Mammary epithelial cell (primary cell): ENCODE results near the gene NEUROD1.

Experiments
- EZH2 ChIP-seq: IDR thresholded peaks from 2 replicates; pipeline ENCODE4 v1.6.1; 2012; ENCODE audit warnings: low read length, inconsistent platforms, borderline replicate concordance
- TF ChIP-seq, protein P1 (sequence below), 2 donors: IDR thresholded peaks in 1 of 2; conservative IDR thresholded peaks in 1 of 2; 2 replicates each; pipeline ENCODE4 v1.5.1; 2011 to 2012; ENCODE audit warnings: inconsistent platforms in 2 of 2, low read length in 2 of 2, mild to moderate bottlenecking in 2 of 2, control low read depth in 1 of 2, low read depth in 1 of 2; ENCODE audit not compliant: insufficient read depth in 1 of 2; ENCODE audit errors: extremely low read depth in 1 of 2

DNA sequence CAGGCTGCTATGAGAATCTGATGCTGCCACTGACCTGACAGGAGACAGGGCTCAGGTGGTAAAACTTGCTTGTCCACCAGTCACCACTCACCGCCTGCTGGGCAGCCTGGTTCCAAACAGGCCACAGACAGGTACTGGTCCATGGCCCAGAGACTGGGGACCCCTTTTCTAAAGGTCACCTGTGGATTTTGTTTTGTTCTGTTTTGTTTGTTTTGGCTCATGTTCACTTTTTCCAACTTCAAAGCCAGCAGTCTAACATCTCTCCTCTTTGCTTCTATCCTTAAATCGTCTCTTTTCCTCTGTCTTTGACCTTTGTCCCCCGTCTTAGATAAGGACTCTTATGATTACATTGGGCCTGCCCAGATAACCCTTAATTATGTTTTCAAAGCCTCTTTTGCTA is 20.1 kb downstream of the NEUROD1 start:
- TF ChIP-seq, protein P1, sequence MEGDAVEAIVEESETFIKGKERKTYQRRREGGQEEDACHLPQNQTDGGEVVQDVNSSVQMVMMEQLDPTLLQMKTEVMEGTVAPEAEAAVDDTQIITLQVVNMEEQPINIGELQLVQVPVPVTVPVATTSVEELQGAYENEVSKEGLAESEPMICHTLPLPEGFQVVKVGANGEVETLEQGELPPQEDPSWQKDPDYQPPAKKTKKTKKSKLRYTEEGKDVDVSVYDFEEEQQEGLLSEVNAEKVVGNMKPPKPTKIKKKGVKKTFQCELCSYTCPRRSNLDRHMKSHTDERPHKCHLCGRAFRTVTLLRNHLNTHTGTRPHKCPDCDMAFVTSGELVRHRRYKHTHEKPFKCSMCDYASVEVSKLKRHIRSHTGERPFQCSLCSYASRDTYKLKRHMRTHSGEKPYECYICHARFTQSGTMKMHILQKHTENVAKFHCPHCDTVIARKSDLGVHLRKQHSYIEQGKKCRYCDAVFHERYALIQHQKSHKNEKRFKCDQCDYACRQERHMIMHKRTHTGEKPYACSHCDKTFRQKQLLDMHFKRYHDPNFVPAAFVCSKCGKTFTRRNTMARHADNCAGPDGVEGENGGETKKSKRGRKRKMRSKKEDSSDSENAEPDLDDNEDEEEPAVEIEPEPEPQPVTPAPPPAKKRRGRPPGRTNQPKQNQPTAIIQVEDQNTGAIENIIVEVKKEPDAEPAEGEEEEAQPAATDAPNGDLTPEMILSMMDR (conservative IDR thresholded peaks at IDR 0.05 in 1 of 2, IDR thresholded peaks at IDR 0.05 in 1 of 2; ENCODE audit: extremely low read depth in 1 of 2, insufficient read depth in 1 of 2, low read depth in 1 of 2, low read length in 2 of 2), result no peak
- TF ChIP-seq EZH2, result no peak
